SH-SY5Y (cell line): ENCODE results near the gene SPESP1.

Experiments
- GATA2 ChIP-seq: IDR thresholded peaks from 2 replicates; pipeline ENCODE4 v1.6.1; 2011; ENCODE audit warnings: mild to moderate bottlenecking, low read depth, low read length
- GATA3 ChIP-seq: IDR thresholded peaks from 2 replicates; pipeline ENCODE4 v1.6.1; 2011; ENCODE audit warnings: low read depth, mild to moderate bottlenecking, low read length, moderate library complexity

- TF ChIP-seq GATA3 (no peak), GATA2 (no peak)
Observed at GRCh38 chr15:68900027-68900426, 30.3 kb upstream of the SPESP1 start.
